GM19455 (cell line): ENCODE results near the gene KCTD11.
"Not testable (repeated sequence)": the region's sequence is repeated elsewhere in the genome, so short reads cannot be mapped to it uniquely, and the experiment has no call there.

Source experiments
- ATAC-seq: cut with Tn5 transposase; IDR thresholded peaks from one replicate; pipeline ENCODE4 v1.9.1; 2021; ENCODE audit not compliant: unreplicated experiment

Gene KCTD11

DNA sequence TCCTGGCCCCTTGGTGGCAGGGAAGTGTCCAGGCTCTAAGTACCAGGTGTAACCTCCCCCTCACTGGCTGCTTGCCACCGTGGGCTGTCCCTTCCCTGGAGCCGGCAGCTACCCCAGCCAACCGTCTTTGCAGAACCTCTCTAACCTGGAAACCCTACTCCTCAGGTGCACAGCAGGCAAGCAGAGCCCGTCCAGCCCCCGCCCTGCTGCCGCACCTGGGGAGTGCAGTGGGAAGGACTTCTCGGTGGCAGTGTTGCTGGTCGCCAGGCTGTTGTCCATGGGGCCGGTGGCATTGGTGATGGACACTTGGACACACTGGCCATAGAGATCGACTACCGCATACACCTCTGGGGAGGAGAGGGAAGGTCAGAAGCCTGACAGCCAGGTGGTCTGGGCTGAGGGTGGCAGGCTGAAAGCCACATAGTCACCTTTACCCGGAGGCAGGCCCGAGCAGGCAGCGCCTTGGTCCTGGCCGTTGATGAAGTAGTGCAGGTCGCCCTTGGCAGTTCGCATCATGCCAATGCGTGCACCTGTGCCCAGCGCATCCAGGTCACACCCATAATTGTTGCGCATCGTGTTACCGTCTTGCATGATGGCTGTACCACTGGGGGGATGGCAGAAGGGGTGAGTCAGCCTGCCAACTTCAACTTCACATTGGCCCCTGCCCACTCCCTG lies 29.3 kb upstream of the KCTD11 start:
- no peak for ATAC-seq

DNA sequence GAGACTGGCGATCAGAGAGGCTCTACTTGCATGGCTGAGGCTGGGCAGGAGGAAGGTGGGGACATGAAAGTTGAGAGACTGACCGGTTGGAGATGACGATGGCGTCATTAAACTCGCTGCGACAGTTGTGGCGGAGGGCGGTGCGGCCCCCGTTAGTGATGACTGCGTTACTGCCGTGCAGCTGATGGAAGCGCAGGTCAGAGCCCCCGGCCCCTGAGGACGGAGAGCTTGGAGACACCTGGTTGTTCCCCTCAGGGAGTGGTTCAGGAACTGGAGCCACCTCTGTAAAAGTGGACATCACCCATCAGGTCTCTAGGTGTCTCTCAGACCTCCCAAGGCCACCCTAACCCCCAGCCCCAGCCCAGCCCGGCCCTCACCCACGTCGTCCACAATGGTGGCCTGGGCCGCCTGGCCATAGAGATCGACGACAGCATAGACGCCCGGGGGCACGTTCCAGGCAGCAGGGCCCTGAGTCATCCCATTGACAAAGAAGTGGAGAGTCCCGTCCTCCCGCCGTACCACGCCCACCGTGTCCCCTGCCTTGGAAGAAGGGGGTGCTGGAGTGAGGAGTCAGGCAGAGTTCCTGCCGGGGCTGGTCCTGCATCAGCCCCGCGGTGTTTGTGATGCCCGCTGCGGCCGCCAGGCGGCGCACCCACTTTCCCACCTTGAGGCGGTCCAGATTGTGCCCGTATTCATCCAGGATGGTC lies 28.1 kb upstream of the KCTD11 start:
- ATAC-seq: no peak

- no peak for ATAC-seq
Measured at GRCh38 chr17:7324438-7324779, 27.6 kb upstream of the KCTD11 start.

DNA sequence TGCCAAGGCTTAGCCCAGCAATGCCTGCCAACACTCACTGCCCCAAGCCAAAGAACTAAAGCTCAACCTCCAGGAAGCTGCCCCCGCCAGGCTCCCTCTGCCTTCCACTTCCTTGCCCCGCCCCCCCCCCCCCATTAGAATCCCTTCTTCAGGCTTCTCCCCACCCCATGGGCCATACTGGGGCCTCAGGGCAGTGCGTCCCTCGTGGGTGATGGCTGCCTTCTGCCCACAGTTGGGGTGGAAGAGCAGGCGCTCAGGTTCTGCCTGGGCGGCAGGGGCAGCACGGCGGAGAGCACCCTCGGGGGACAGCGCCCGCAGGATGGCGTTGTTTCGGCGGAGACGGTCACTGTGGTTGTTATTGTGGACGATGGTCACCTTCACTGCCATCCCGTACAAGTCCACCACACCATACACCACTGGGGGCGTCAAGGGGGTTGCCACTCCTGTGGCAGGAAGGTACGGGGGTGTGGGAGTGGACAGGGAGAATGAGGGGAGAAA lies 26.9 kb upstream of the KCTD11 start:
- no peak for ATAC-seq

DNA sequence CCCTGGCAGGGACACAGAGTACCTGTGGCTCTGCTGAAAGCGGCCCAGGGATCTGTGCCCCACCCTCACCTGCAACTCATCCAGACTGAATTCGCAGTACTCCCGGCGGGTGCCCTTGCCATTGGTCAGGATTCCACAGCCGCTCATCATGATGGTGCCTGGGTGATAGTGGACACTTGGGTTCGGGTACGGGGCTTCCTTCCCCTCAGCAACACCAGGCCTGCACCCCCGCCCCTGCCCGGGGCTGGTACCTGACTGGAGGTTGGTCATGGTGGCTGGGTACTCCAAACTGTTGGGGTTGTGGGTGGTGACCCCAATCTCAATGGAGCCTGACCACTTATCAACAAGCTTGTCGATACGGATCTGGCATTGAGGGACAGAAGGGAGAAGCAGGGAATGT lies 25.8 kb upstream of the KCTD11 start:
- no peak for ATAC-seq

DNA sequence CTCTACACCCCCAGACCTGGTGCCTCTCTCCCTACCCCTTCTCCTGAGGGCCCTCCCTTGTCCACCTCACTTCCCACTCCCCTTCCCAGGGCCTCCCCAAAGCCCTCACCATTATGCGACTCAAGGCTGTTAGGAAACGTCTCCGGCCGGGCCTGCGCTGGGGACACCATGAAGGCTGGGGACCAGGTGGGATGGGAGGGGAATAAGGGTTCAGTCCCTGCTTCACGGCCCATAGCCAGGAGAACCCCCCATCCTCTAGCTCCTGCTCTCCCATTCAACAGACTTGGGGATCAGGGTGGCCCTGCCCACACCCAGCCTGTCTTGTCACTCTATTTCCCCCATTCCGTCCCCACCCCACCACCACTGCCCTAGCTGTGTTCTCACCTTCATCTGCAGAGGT lies 24.9 kb upstream of the KCTD11 start:
- no peak for ATAC-seq

DNA sequence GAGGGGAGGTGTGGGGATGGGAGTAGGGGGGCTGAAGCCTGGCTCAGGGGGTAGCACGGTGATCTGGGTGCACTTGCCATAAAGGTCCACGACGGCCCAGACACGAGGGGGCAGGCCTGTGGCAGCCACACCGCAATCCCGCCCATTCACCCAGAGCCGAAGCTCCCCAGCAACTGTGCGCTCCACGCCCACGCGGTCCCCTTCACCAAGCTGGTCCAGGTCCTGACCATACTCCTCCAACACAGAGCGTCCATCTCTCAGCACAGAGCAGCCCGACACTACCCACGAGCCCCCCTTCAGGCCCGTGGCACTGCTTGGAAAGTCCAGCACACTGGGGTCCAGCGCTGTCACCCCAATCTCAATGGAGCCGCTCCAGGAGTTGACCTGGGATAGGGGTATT lies 24.5 kb upstream of the KCTD11 start:
- ATAC-seq: no peak

DNA sequence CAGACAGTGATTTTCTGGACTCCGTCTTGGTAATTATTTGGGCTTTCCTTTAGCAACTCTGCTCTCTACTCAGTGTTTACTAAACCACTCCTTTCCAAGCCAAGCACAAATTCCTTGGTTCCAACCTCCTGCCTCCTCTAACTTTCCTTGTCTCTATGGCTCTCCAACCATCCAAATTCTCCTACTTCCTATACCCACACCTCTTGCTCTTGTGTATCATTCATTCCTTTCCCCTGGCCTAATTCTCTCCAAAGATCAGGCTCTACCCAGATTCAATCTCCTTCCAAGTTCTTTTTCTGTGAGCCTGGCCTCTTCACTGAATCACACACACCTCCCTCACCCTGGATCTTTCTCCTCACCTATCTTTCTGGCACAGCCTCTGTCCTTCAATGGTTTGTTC lies 24.0 kb upstream of the KCTD11 start:
- no peak for ATAC-seq

DNA sequence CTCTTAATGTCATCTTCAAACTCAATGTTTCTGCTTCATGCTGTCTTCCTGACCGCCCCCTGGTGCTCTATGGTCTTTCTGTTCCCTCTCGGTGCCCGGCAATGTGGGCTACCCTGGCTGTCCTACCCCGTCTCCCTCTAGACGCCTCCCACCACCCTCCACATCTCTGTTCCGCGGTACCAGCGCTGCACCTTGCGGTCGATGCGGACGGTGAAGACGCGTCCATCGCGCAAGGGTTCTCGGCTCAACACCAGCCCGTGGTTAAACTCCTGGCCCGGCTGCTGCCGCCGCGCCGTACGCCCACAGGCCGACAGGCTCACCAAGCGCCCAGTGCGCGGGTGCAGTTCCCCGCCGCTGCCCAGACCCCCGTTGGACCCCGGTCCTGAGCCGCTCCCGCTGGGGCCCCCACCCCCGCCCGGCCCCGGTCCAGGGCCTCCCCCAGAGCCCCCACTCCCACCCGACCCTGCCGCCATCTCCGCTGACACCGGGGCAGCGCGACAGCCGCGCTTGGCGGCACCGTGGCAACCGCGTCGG lies 23.1 kb upstream of the KCTD11 start, which contains the start of gene NEURL4:
Gene NEURL4, minus strand, starts transcription at position 496 of the 534 bp plus-strand sequence. Its CDS starts 23 bp downstream, at position 473.
- ATAC-seq: peak; percentile 5

DNA sequence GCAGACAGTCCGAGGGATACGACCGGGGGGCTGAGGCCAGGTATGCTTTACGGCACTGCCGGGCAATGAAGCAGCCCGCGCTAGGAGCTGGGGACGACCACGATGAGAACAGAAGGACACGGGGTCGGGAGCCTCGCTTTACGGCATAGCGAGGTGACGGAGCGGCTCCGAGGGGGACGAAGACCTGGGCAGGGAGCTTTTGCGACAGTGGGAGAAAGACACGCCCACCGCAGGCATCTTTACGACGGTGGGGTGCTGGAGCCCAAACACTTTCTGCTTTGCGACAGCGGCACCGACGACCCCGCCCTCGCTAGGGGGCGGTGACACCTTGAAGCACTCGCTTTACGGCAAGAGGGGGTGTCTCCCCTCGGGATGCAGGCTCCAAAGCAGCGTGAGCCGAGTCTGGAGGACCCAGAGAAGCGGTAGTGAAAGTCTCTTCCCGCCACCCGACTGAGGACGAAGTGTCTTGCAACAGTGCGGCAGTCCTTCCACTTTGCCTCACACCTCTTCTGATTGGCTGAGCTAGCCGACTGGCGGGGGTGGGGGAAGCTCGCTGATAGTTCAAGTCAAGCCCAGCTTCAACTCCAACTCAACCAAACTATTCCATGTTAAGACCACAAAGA lies 22.5 kb upstream of the KCTD11 start:
- ATAC-seq: peak; percentile 56

- peak; percentile 33 for ATAC-seq
Measured at GRCh38 chr17:7329997-7330637, 21.8 kb upstream of the KCTD11 start.

GRCh38 chr17:7330638-7331015 lies 21.3 kb upstream of the KCTD11 start:
- no peak for ATAC-seq

- ATAC-seq: no peak
Measured at GRCh38 chr17:7332111-7332510, 19.9 kb upstream of the KCTD11 start.

DNA sequence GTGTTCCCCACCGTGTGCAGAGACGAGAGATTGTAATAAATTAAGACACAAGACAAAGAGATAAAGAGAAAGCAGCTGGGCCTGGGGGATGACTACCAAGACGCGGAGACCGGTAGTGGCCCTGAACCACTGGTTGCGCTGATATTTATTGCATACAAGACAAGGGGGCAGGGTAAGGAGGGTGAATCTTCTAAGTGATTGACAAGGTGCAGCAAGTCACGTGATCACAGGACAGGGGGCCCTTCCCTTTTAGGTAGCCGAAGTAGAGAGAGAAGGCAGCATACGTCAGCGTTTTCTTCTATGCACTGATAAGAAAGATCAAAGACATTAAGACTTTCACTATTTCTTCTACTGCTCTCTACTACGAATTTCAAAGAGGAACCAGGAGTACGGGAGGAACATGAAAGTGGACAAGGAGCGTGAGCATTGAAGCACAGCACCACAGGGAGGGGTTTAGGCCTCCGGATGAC lies 19.3 kb upstream of the KCTD11 start:
- ATAC-seq: not testable (repeated sequence)

GRCh38 chr17:7334938-7335538 lies 16.9 kb upstream of the KCTD11 start:
- no peak for ATAC-seq

DNA sequence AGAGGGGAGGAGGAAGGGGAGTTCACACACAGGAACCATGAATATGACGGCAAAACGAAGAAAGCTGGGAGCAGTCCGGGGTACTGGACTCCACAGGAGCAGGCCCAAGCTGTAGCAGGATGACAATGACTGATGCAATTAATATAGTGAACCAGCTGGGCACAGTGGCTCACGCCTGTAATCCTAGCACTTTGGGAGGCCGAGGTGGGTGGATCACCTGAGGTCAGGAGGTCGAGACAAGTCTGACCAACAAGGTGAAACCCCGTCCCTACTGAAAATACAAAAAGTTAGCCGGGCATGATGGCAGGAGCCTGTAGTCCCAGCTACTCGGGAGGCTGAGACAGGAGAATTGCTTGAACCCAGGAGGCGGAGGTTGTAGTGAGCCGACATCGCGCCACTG lies 16.2 kb upstream of the KCTD11 start:
- not testable (repeated sequence) for ATAC-seq

- ATAC-seq: no peak
Measured at GRCh38 chr17:7336240-7337175, 15.5 kb upstream of the KCTD11 start, which contains the start of gene ACAP1. Gene ACAP1, plus strand, starts transcription at chr17:7336529. Its CDS starts 206 bp downstream, at chr17:7336735.

- not testable (repeated sequence) for ATAC-seq
Measured at GRCh38 chr17:7337600-7337999, 14.4 kb upstream of the KCTD11 start.

DNA sequence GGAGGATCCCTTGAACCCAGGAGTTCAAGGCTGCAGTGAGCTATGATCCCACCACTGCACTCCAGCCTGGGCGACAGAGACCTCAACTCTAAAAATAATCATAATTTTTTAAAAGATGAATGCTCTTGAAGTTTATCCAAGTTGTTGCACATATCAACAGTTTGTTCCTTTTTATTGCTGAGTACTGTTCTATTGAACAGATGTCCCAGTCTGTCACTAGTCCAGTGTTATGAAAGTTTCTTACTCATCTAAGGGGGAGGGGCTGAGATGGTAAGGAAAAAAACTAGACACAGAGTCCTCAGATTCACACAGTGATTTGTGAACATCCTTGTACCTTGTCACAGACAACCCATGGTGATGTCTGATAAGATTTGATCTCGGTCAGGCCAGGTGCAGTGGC lies 11.8 kb upstream of the KCTD11 start:
- no peak for ATAC-seq

GRCh38 chr17:7341842-7342241 lies 10.1 kb upstream of the KCTD11 start:
- ATAC-seq: no peak
